Body of pancreas (tissue), 4 donors: ENCODE data around the gene RAP1A.

Source experiments
- CTCF ChIP-seq, 7 experiments: fragments of 450-650 bp in 4 of 7; fragments of 200-600 bp in 3 of 7; sonication (generic) in 3 of 7; IDR thresholded peaks; one replicate each; pipeline ENCODE4 v1.5.1; 2016 to 2019; ENCODE audit warnings: antibody characterized with exemption in 7 of 7
- POLR2A ChIP-seq, 3 donors: fragments of 450-650 bp; IDR thresholded peaks; one replicate each; pipeline ENCODE4 v1.6.1; 2016; ENCODE audit warnings: antibody characterized with exemption in 3 of 3, mild to moderate bottlenecking in 2 of 3

DNA sequence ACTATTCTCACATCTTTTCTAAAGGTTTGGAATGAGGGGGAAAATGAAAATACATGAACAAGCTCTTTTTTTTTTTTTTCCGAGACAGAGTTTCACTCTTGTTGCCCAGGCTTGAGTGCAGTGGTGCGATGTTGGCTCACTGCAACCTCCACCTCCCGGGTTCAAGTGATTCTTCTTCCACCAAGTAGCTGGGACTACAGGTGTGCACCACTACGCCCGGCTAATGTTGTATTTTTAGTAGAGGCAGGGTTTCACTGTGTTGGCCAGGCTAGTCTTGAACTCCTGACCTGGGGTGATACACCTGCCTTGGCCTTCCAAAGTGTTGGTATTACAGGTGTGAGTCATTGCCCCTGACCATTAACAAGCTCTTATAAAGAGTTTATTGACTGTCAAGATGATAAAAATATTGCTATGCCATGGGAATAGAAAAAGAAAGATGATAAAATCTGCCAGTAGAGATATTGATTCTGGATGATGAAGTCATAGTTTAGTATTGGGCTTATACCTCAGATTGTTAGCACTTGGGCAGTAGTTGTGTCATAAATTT is 83.0 kb downstream of the RAP1A start:
- TF ChIP-seq CTCF (IDR thresholded peaks at IDR 0.05) (no peak), POLR2A (IDR thresholded peaks at IDR 0.05) (no peak)
